LNCaP clone FGC (cell line): ENCODE data around the gene UTP20.

Experiments
- DNase-seq: peaks from one replicate; pipeline ENCODE4 v3.0.0-alpha.2; 2011; ENCODE audit warnings: low read depth
- H3K4me3 ChIP-seq: 2 replicates; pipeline ENCODE4 v1.5.1; 2011; ENCODE audit warnings: mild to moderate bottlenecking, low read depth, low read length, control low read depth
- CTCF ChIP-seq: IDR thresholded peaks from 2 replicates; pipeline ENCODE4 v1.5.1; 2012; ENCODE audit warnings: mild to moderate bottlenecking; ENCODE audit not compliant: control insufficient read depth, insufficient read depth; ENCODE audit errors: extremely low read depth

UTP20 gene

GRCh38 chr12:101297661-101298060 is 17.8 kb downstream of the UTP20 start:
- no peak for DNase-seq
- H3K4me3 ChIP-seq, result no peak overlapping the region
- TF ChIP-seq CTCF, result no peak

- no peak overlapping the region for H3K4me3 ChIP-seq
- no peak for TF ChIP-seq CTCF
- no peak for DNase-seq
Observed at GRCh38 chr12:101298426-101298825, 18.5 kb downstream of the UTP20 start.

- DNase-seq, result no peak
- no peak for TF ChIP-seq CTCF
- H3K4me3 ChIP-seq, result no peak overlapping the region
Observed at GRCh38 chr12:101299346-101299745, 19.4 kb downstream of the UTP20 start.

- no peak for TF ChIP-seq CTCF
- no peak overlapping the region for H3K4me3 ChIP-seq
- no peak for DNase-seq
Observed at GRCh38 chr12:101299931-101300330, 20.0 kb downstream of the UTP20 start.

GRCh38 chr12:101302741-101303140 is 22.8 kb downstream of the UTP20 start:
- TF ChIP-seq CTCF, result no peak
- no peak for DNase-seq
- no peak overlapping the region for H3K4me3 ChIP-seq

GRCh38 chr12:101305226-101305779 is 25.4 kb downstream of the UTP20 start:
- TF ChIP-seq CTCF, result no peak
- no peak overlapping the region for H3K4me3 ChIP-seq
- DNase-seq, result no peak

- no peak overlapping the region for H3K4me3 ChIP-seq
- DNase-seq, result no peak
- TF ChIP-seq CTCF, result no peak
Observed at GRCh38 chr12:101305794-101306193, 25.9 kb downstream of the UTP20 start.
